H9 (cell line): ENCODE results near the gene ATP13A3. TPM values are rescaled to one million over a fixed set of nuclear protein-coding genes. Genes with fewer than 3 reads are reported as not detected.

Source experiments
- DNase-seq: peaks from one replicate; pipeline ENCODE4 v3.0.0-alpha.2; 2017
- H2AFZ ChIP-seq: one replicate; pipeline ENCODE4 v1.6.1; 2013; ENCODE audit warnings: mild to moderate bottlenecking, low read length, control low read depth, moderate library complexity
- H2AK5ac ChIP-seq: 2 replicates; pipeline ENCODE4 v1.6.1; 2013; ENCODE audit warnings: low read length, control low read depth, mixed read lengths; ENCODE audit not compliant: insufficient read length
- H2BK120ac ChIP-seq: one replicate; pipeline ENCODE4 v1.6.1; 2013; ENCODE audit warnings: low read depth, mild to moderate bottlenecking, low read length, control low read depth, inconsistent platforms; ENCODE audit not compliant: poor library complexity, severe bottlenecking
- H2BK12ac ChIP-seq: 2 replicates; pipeline ENCODE4 v1.6.1; 2013; ENCODE audit warnings: low read length, control low read depth, mixed read lengths, low read depth; ENCODE audit not compliant: insufficient read length
- H2BK15ac ChIP-seq: 2 replicates; pipeline ENCODE4 v1.6.1; 2013; ENCODE audit warnings: low read depth, low read length, control low read depth
- H2BK20ac ChIP-seq: one replicate; pipeline ENCODE4 v1.6.1; 2013; ENCODE audit warnings: low read depth, mild to moderate bottlenecking, low read length, control low read depth, inconsistent platforms; ENCODE audit not compliant: poor library complexity, severe bottlenecking
- H2BK5ac ChIP-seq: 2 replicates; pipeline ENCODE4 v1.6.1; 2013; ENCODE audit warnings: low read length, control low read depth, mixed read lengths; ENCODE audit not compliant: insufficient read length
- H3K14ac ChIP-seq: 2 replicates; pipeline ENCODE4 v1.6.1; 2013; ENCODE audit warnings: low read length, control low read depth; ENCODE audit not compliant: insufficient read depth
- H3K18ac ChIP-seq: 2 replicates; pipeline ENCODE4 v1.6.1; 2013; ENCODE audit warnings: low read depth, mild to moderate bottlenecking, mixed read lengths, low read length, control low read depth; ENCODE audit not compliant: insufficient read length
- H3K23ac ChIP-seq: 2 replicates; pipeline ENCODE4 v1.6.1; 2013; ENCODE audit warnings: low read length, control low read depth, mixed read lengths, low read depth; ENCODE audit not compliant: insufficient read length
- H3K23me2 ChIP-seq: 2 replicates; pipeline ENCODE4 v1.6.1; 2013; ENCODE audit warnings: low read depth, mild to moderate bottlenecking, mixed read lengths, low read length, control low read depth; ENCODE audit not compliant: insufficient read length, poor library complexity, severe bottlenecking
- H3K27ac ChIP-seq: 2 replicates; pipeline ENCODE4 v1.5.1; 2013; ENCODE audit warnings: low read length, control low read depth, mixed read lengths, low read depth; ENCODE audit not compliant: insufficient read length
- H3K27me3 ChIP-seq: 2 replicates; pipeline ENCODE4 v1.6.1; 2013; ENCODE audit warnings: low read length, control low read depth, inconsistent platforms; ENCODE audit not compliant: insufficient read depth
- H3K4ac ChIP-seq: 2 replicates; pipeline ENCODE4 v1.6.1; 2013; ENCODE audit warnings: low read depth, mild to moderate bottlenecking, control low read depth, inconsistent platforms, low read length, moderate library complexity
- H3K4me1 ChIP-seq: 2 replicates; pipeline ENCODE4 v1.6.1; 2013; ENCODE audit warnings: low read length, control low read depth, inconsistent platforms; ENCODE audit not compliant: insufficient read depth
- H3K4me2 ChIP-seq: 2 replicates; pipeline ENCODE4 v1.6.1; 2013; ENCODE audit warnings: low read length, control low read depth, mixed read lengths; ENCODE audit not compliant: insufficient read length, insufficient read depth
- H3K56ac ChIP-seq: 2 replicates; pipeline ENCODE4 v1.6.1; 2013; ENCODE audit warnings: low read depth, mild to moderate bottlenecking, mixed read lengths, low read length, control low read depth; ENCODE audit not compliant: insufficient read length
- H3K79me1 ChIP-seq: 2 replicates; pipeline ENCODE4 v1.6.1; 2013; ENCODE audit warnings: low read depth, mild to moderate bottlenecking, moderate library complexity, low read length, control low read depth, inconsistent platforms; ENCODE audit not compliant: insufficient read depth, poor library complexity, severe bottlenecking
- H3K79me2 ChIP-seq: 2 replicates; pipeline ENCODE4 v1.6.1; 2013; ENCODE audit warnings: low read length, control low read depth, inconsistent platforms; ENCODE audit not compliant: insufficient read depth
- H3K9ac ChIP-seq: 2 replicates; pipeline ENCODE4 v1.6.1; 2013; ENCODE audit warnings: low read length, control low read depth, mixed read lengths; ENCODE audit not compliant: insufficient read length; ENCODE audit errors: extremely low read depth
- H3K9me3 ChIP-seq: one replicate; pipeline ENCODE4 v1.6.1; 2013; ENCODE audit warnings: low read depth, low read length, inconsistent platforms; ENCODE audit not compliant: control insufficient read depth
- H3T11ph ChIP-seq: one replicate; pipeline ENCODE4 v1.6.1; 2013; ENCODE audit warnings: mild to moderate bottlenecking, low read length, control low read depth, inconsistent platforms
- H4K20me1 ChIP-seq: one replicate; pipeline ENCODE4 v1.6.1; 2013; ENCODE audit not compliant: control insufficient read depth, insufficient read length, insufficient read depth
- H4K5ac ChIP-seq: 2 replicates; pipeline ENCODE4 v1.6.1; 2013; ENCODE audit warnings: low read depth, mild to moderate bottlenecking, mixed read lengths, low read length, control low read depth; ENCODE audit not compliant: insufficient read length
- H4K8ac ChIP-seq: replicated peaks from 2 replicates; pipeline ENCODE4 v1.6.1; 2013; ENCODE audit warnings: low read length, control low read depth, mixed read lengths, low read depth; ENCODE audit not compliant: insufficient read length
- H4K91ac ChIP-seq: 2 replicates; pipeline ENCODE4 v1.6.1; 2013; ENCODE audit warnings: low read depth, mild to moderate bottlenecking, moderate library complexity, mixed read lengths, low read length, control low read depth; ENCODE audit not compliant: insufficient read length
- H3K27ac Mint-ChIP-seq, 3 experiments: 2 replicates in 2 of 3; 3 replicates in 1 of 3; pipeline ENCODE4 v1.8.0; 2020 to 2021; ENCODE audit warnings: mixed read lengths in 3 of 3, mild to moderate bottlenecking in 1 of 3, moderate library complexity in 1 of 3
- H3K27me3 Mint-ChIP-seq: 2 replicates; pipeline ENCODE4 v1.8.0; 2021; ENCODE audit warnings: low read depth, mild to moderate bottlenecking, moderate library complexity, mixed read lengths
- H3K36me3 Mint-ChIP-seq, 3 experiments: 2 replicates in 2 of 3; 3 replicates in 1 of 3; pipeline ENCODE4 v1.8.0; 2020 to 2021; ENCODE audit warnings: low read depth in 3 of 3, mixed read lengths in 3 of 3; ENCODE audit not compliant: insufficient read depth in 1 of 3
- H3K4me1 Mint-ChIP-seq, 2 experiments: 2 replicates each; pipeline ENCODE4 v1.8.0; 2020; ENCODE audit warnings: mixed read lengths in 2 of 2
- H3K4me3 Mint-ChIP-seq, 2 experiments: 2 replicates in 1 of 2; 3 replicates in 1 of 2; pipeline ENCODE4 v1.8.0; 2020 to 2021; ENCODE audit warnings: mild to moderate bottlenecking in 2 of 2, mixed read lengths in 2 of 2, moderate library complexity in 1 of 2
- H3K9me3 Mint-ChIP-seq, 2 experiments: 2 replicates in 1 of 2; 3 replicates in 1 of 2; pipeline ENCODE4 v1.8.0; 2020; ENCODE audit warnings: mild to moderate bottlenecking in 2 of 2, mixed read lengths in 2 of 2, moderate library complexity in 1 of 2
- CTCF ChIP-seq: fragments of 200-600 bp; sonication (generic); conservative IDR thresholded peaks from 3 replicates; pipeline ENCODE4 v1.8.0; 2021; ENCODE audit warnings: antibody characterized with exemption, mild to moderate bottlenecking
- WGBS: extraction: QIAGEN DNeasy Blood & Tissue Kit; methylation state at CpG from one replicate; pipeline ENCODE4 v1.1.7; 2013; ENCODE audit warnings: missing lambda C conversion rate, low lambda C conversion rate, mixed read lengths; ENCODE audit not compliant: insufficient read length; ENCODE audit errors: extremely low coverage; 5-methylcytosine and 5-hydroxymethylcytosine counted together
- total RNA-seq: library from RNA; stranded (reverse); gene quantifications from 2 replicates; pipeline ENCODE4 v1.2.1, GENCODE V29; 2021

ATP13A3 gene
- total RNA-seq, 1 experiment from 2014 or later, result 78.5 TPM

- WGBS, result no CpG with 5 or more reads among the region's 4 CpGs
- H3K23me2 ChIP-seq, result no peaks in the 10 kb centered on the region
- no peak overlapping the region for H2AK5ac ChIP-seq
- no peak overlapping the region for H2BK12ac ChIP-seq
- H4K8ac ChIP-seq, result no peak overlapping the region
- H3K4ac ChIP-seq, result no peak overlapping the region
- no peak overlapping the region for H3K9ac ChIP-seq
- H4K91ac ChIP-seq, result no peak overlapping the region
- H3K4me1 ChIP-seq, result no peaks in the 10 kb centered on the region
- no peak overlapping the region for H2BK15ac ChIP-seq
- H2BK120ac ChIP-seq, result no peak overlapping the region
- H3K27ac Mint-ChIP-seq, result no peak overlapping the region
- H4K5ac ChIP-seq, result no peak overlapping the region
- H3K4me2 ChIP-seq, result no peak overlapping the region
- no peaks in the 10 kb centered on the region for H3K27me3 ChIP-seq
- no peak overlapping the region for H2BK20ac ChIP-seq
- no peak overlapping the region for H3T11ph ChIP-seq
- H3K79me1 ChIP-seq, result no peaks in the 10 kb centered on the region
- H3K9me3 ChIP-seq, result no peaks in the 10 kb centered on the region
- no peak overlapping the region for H3K23ac ChIP-seq
- H3K27me3 Mint-ChIP-seq, result no peaks in the 10 kb centered on the region; the same call in none of the 2 replicates
- no peak overlapping the region for H2AFZ ChIP-seq
- H3K4me1 Mint-ChIP-seq, result no peaks in the 10 kb centered on the region
- DNase-seq, result no peak
- H3K14ac ChIP-seq, result no peak overlapping the region
- H3K56ac ChIP-seq, result no peak overlapping the region
- peaks cover 4 to 8% of the 10 kb centered on the region in 2 experiments; a peak in 2 of 5 replicates for H3K9me3 Mint-ChIP-seq
- H3K79me2 ChIP-seq, result no peaks in the 10 kb centered on the region
- H4K20me1 ChIP-seq, result no peaks in the 10 kb centered on the region
- no peak for TF ChIP-seq CTCF
- H2BK5ac ChIP-seq, result no peak overlapping the region
- H3K4me3 Mint-ChIP-seq, result no peak overlapping the region
- no peak overlapping the region for H3K18ac ChIP-seq
- peaks cover 0 to 5% (median 3%) of the 10 kb centered on the region in 3 experiments; a peak in 3 of 7 replicates for H3K36me3 Mint-ChIP-seq
- no peak overlapping the region for H3K27ac ChIP-seq
These were observed 45.8 kb upstream of the ATP13A3 start for GRCh38 chr3:194532591-194532990.
